ENCODE measurements around the gene MAP3K5. TPM values are rescaled to one million over a fixed set of nuclear protein-coding genes. Genes with fewer than 3 reads are reported as not detected.
A peak's percentile ranks its signal among the peaks of the same experiment; 100 is the strongest.

MAP3K5 gene
- total and polyA plus RNA-seq, 9 of the 15 experiments (the other 6 are each of a cell fraction or from before 2014, with no cell fraction given), result 2.2 to 13.0 (median 9.9) TPM

DNA sequence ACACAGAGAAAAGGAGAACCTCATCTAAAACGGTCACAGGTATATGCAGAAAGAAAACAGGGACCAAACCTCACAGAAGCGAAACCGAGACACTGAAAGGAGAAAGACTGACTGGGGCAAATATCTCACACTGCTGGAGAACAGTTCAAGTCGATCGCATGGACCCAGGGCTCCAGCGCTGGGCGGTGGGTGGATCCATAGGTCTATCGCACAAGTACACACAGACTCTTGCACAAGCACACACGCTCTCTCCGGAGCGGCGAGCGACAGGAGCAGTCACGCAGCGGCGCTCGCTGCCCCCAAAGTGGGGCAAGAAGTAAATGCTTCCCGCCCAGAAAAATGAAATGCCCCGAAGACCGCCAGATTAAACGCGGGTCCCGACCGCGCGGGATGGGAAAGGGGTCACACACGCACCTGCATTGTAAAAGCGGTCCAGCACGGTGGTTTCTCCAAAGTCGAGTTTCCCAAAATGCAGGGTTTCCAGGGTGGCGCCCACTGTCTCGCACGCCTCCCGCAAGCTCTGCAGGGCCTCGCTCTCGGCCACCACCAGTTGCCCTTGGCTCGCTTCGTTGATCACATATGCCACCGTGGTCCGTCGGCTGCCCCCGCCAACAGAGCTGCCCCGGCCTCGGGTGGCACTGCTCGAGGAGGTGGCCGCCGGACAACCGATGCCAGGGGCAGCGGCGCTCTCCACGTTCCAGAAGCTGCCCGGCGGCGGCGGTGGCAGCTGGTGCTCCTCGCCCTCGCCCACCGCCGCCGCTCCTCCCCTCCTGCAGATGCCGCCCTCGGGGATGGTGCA lies 782 bp downstream of the MAP3K5 start (continued):
- TF ChIP-seq TAF1 (IDR thresholded peaks at IDR 0.05; ENCODE audit: control insufficient read depth, extremely low read depth, insufficient read depth, low read length, severe bottlenecking), result peak; percentile 52
- no peak for TF ChIP-seq ETV1 (tag; conservative IDR thresholded peaks at IDR 0.05; ENCODE audit: low read depth)
- peak; percentile 84 for TF ChIP-seq MYNN (IDR thresholded peaks at IDR 0.05)
- TF ChIP-seq MYNN (CRISPR knock-in tag; IDR thresholded peaks at IDR 0.05), result no peak
- TF ChIP-seq RUNX1 (IDR thresholded peaks at IDR 0.05; ENCODE audit: low read depth), result no peak
- no peak for TF ChIP-seq ZNF717 (CRISPR knock-in tag; IDR thresholded peaks at IDR 0.05)
- TF ChIP-seq CCNT2 (IDR thresholded peaks at IDR 0.05; ENCODE audit: borderline replicate concordance, extremely low read depth, insufficient read length, low read depth, low read length), result no peak
- TF ChIP-seq KHSRP (IDR thresholded peaks at IDR 0.05), result no peak
- TF ChIP-seq, protein P1, sequence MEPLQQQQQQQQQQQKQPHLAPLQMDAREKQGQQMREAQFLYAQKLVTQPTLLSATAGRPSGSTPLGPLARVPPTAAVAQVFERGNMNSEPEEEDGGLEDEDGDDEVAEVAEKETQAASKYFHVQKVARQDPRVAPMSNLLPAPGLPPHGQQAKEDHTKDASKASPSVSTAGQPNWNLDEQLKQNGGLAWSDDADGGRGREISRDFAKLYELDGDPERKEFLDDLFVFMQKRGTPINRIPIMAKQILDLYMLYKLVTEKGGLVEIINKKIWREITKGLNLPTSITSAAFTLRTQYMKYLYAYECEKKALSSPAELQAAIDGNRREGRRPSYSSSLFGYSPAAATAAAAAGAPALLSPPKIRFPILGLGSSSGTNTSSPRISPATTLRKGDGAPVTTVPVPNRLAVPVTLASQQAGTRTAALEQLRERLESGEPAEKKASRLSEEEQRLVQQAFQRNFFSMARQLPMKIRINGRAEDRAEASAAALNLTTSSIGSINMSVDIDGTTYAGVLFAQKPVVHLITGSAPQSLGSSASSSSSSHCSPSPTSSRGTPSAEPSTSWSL (CRISPR knock-in tag; IDR thresholded peaks at IDR 0.05; ENCODE audit: borderline replicate concordance), result no peak
- TF ChIP-seq, protein P2, sequence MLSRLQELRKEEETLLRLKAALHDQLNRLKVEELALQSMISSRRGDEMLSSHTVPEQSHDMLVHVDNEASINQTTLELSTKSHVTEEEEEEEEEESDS (CRISPR knock-in tag; IDR thresholded peaks at IDR 0.05), result no peak
- no peak for TF ChIP-seq SP1 (CRISPR knock-in tag; IDR thresholded peaks at IDR 0.05)
- TF ChIP-seq, protein P3, sequence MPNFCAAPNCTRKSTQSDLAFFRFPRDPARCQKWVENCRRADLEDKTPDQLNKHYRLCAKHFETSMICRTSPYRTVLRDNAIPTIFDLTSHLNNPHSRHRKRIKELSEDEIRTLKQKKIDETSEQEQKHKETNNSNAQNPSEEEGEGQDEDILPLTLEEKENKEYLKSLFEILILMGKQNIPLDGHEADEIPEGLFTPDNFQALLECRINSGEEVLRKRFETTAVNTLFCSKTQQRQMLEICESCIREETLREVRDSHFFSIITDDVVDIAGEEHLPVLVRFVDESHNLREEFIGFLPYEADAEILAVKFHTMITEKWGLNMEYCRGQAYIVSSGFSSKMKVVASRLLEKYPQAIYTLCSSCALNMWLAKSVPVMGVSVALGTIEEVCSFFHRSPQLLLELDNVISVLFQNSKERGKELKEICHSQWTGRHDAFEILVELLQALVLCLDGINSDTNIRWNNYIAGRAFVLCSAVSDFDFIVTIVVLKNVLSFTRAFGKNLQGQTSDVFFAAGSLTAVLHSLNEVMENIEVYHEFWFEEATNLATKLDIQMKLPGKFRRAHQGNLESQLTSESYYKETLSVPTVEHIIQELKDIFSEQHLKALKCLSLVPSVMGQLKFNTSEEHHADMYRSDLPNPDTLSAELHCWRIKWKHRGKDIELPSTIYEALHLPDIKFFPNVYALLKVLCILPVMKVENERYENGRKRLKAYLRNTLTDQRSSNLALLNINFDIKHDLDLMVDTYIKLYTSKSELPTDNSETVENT (CRISPR knock-in tag; IDR thresholded peaks at IDR 0.05), result no peak
- TF ChIP-seq, protein P4, sequence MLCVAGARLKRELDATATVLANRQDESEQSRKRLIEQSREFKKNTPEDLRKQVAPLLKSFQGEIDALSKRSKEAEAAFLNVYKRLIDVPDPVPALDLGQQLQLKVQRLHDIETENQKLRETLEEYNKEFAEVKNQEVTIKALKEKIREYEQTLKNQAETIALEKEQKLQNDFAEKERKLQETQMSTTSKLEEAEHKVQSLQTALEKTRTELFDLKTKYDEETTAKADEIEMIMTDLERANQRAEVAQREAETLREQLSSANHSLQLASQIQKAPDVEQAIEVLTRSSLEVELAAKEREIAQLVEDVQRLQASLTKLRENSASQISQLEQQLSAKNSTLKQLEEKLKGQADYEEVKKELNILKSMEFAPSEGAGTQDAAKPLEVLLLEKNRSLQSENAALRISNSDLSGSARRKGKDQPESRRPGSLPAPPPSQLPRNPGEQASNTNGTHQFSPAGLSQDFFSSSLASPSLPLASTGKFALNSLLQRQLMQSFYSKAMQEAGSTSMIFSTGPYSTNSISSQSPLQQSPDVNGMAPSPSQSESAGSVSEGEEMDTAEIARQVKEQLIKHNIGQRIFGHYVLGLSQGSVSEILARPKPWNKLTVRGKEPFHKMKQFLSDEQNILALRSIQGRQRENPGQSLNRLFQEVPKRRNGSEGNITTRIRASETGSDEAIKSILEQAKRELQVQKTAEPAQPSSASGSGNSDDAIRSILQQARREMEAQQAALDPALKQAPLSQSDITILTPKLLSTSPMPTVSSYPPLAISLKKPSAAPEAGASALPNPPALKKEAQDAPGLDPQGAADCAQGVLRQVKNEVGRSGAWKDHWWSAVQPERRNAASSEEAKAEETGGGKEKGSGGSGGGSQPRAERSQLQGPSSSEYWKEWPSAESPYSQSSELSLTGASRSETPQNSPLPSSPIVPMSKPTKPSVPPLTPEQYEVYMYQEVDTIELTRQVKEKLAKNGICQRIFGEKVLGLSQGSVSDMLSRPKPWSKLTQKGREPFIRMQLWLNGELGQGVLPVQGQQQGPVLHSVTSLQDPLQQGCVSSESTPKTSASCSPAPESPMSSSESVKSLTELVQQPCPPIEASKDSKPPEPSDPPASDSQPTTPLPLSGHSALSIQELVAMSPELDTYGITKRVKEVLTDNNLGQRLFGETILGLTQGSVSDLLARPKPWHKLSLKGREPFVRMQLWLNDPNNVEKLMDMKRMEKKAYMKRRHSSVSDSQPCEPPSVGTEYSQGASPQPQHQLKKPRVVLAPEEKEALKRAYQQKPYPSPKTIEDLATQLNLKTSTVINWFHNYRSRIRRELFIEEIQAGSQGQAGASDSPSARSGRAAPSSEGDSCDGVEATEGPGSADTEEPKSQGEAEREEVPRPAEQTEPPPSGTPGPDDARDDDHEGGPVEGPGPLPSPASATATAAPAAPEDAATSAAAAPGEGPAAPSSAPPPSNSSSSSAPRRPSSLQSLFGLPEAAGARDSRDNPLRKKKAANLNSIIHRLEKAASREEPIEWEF (CRISPR knock-in tag; IDR thresholded peaks at IDR 0.05), result no peak
- TF ChIP-seq POLR3G (IDR thresholded peaks at IDR 0.05; ENCODE audit: extremely low read depth, insufficient read length, insufficient replicate concordance), result no peak
- TF ChIP-seq, protein P5, sequence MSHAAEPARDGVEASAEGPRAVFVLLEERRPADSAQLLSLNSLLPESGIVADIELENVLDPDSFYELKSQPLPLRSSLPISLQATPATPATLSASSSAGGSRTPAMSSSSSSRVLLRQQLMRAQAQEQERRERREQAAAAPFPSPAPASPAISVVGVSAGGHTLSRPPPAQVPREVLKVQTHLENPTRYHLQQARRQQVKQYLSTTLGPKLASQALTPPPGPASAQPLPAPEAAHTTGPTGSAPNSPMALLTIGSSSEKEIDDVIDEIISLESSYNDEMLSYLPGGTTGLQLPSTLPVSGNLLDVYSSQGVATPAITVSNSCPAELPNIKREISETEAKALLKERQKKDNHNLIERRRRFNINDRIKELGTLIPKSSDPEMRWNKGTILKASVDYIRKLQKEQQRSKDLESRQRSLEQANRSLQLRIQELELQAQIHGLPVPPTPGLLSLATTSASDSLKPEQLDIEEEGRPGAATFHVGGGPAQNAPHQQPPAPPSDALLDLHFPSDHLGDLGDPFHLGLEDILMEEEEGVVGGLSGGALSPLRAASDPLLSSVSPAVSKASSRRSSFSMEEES (CRISPR knock-in tag; IDR thresholded peaks at IDR 0.05), result no peak
- no peak for TF ChIP-seq RFX1 (IDR thresholded peaks at IDR 0.05)
- TF ChIP-seq ETV5 (CRISPR knock-in tag; IDR thresholded peaks at IDR 0.05; ENCODE audit: low read depth), result no peak
